ENCODE results near the gene TMEM51.

- TF ChIP-seq, protein P1, sequence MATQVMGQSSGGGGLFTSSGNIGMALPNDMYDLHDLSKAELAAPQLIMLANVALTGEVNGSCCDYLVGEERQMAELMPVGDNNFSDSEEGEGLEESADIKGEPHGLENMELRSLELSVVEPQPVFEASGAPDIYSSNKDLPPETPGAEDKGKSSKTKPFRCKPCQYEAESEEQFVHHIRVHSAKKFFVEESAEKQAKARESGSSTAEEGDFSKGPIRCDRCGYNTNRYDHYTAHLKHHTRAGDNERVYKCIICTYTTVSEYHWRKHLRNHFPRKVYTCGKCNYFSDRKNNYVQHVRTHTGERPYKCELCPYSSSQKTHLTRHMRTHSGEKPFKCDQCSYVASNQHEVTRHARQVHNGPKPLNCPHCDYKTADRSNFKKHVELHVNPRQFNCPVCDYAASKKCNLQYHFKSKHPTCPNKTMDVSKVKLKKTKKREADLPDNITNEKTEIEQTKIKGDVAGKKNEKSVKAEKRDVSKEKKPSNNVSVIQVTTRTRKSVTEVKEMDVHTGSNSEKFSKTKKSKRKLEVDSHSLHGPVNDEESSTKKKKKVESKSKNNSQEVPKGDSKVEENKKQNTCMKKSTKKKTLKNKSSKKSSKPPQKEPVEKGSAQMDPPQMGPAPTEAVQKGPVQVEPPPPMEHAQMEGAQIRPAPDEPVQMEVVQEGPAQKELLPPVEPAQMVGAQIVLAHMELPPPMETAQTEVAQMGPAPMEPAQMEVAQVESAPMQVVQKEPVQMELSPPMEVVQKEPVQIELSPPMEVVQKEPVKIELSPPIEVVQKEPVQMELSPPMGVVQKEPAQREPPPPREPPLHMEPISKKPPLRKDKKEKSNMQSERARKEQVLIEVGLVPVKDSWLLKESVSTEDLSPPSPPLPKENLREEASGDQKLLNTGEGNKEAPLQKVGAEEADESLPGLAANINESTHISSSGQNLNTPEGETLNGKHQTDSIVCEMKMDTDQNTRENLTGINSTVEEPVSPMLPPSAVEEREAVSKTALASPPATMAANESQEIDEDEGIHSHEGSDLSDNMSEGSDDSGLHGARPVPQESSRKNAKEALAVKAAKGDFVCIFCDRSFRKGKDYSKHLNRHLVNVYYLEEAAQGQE (IDR thresholded peaks at IDR 0.05; ENCODE audit: borderline replicate concordance), result no peak
- TF ChIP-seq POLR2AphosphoS5 (IDR thresholded peaks at IDR 0.05), result no peak
Measured at GRCh38 chr1:15146971-15147376, 6.6 kb upstream of the TMEM51 start.
